Endothelial cell of umbilical vein (primary cell): ENCODE data around the gene MAML2. TPM values are rescaled to one million over a fixed set of nuclear protein-coding genes. Genes with fewer than 3 reads are reported as not detected.

Source experiments
- BruUV-seq: library from RNA; stranded (reverse); fragments of 400-500 nt; replicated peaks from 2 replicates; lab custom pipeline; 2021; lab: Mats Ljungman, UMichigan
- CTCF ChIA-PET: fragments of 300-600, 350-600 bp; sonication (Branson Sonifier 250); formaldehyde crosslinking; loops from one replicate; lab custom pipeline; 2021; ENCODE audit warnings: antibody characterized with exemption, inconsistent platforms; lab: Charles Lee
- POLR2A ChIA-PET: fragments of 300-600, 350-600 bp; sonication (Branson Sonifier 250); formaldehyde crosslinking; loops from one replicate; lab custom pipeline; 2021; ENCODE audit warnings: antibody characterized with exemption, inconsistent platforms; lab: Charles Lee
- DNase-seq: peaks from one replicate; pipeline ENCODE4 v3.0.0-alpha.2; 2011; ENCODE audit warnings: low read depth, low spot score
- FAIRE-seq: peaks from 2 replicates; lab custom pipeline; 2011; peaks lifted over from hg19 to GRCh38; lab: Jason Lieb, UNC
- H2AFZ ChIP-seq: 2 replicates; pipeline ENCODE4 v1.6.0; 2012; ENCODE audit warnings: low read depth, low read length, control low read depth, inconsistent platforms
- H3K27ac ChIP-seq: 2 replicates; pipeline ENCODE4 v1.5.1; 2011; ENCODE audit warnings: low read depth, mild to moderate bottlenecking, control low read depth, low read length, moderate library complexity; ENCODE audit not compliant: insufficient read depth
- H3K27me3 ChIP-seq, 2 experiments: 2 replicates each; pipeline versions ENCODE4 v1.6.0 to v1.6.1; 2011; ENCODE audit warnings: low read length in 2 of 2, mixed read lengths in 1 of 2; ENCODE audit not compliant: control insufficient read depth in 2 of 2, insufficient read depth in 2 of 2
- H3K36me3 ChIP-seq, 2 experiments: 2 replicates in 1 of 2; 3 replicates in 1 of 2; pipeline ENCODE4 v1.5.1; 2011; ENCODE audit warnings: low read length in 2 of 2, mild to moderate bottlenecking in 1 of 2, moderate library complexity in 1 of 2; ENCODE audit not compliant: control insufficient read depth in 2 of 2, insufficient read depth in 2 of 2; ENCODE audit errors: extremely low read depth in 1 of 2
- H3K4me1 ChIP-seq: 3 replicates; pipeline ENCODE4 v1.5.1; 2011; ENCODE audit warnings: mild to moderate bottlenecking, low read length; ENCODE audit not compliant: control insufficient read depth, insufficient read depth; ENCODE audit errors: extremely low read depth
- H3K4me2 ChIP-seq: 2 replicates; pipeline ENCODE4 v1.6.1; 2011; ENCODE audit warnings: low read length, control low read depth, mixed read lengths; ENCODE audit not compliant: insufficient read depth
- H3K4me3 ChIP-seq, 3 experiments: fragments of 200-600 bp in 1 of 3; sonication (generic), shearing (Covaris generic) in 1 of 3; replicated peaks in 1 of 3; 2 replicates each; pipeline ENCODE4 v1.5.1; 2011 to 2016; ENCODE audit warnings: control low read depth in 3 of 3, low read length in 3 of 3, mild to moderate bottlenecking in 2 of 3, inconsistent platforms in 1 of 3, low read depth in 1 of 3, moderate library complexity in 1 of 3; ENCODE audit not compliant: insufficient read depth in 1 of 3
- H3K79me2 ChIP-seq: 2 replicates; pipeline ENCODE4 v1.6.0; 2012; ENCODE audit warnings: low read length, inconsistent platforms; ENCODE audit not compliant: control insufficient read depth, insufficient read depth
- H3K9ac ChIP-seq: replicated peaks from 2 replicates; pipeline ENCODE3; 2011; ENCODE audit warnings: low read length, control low read depth; ENCODE audit not compliant: insufficient read depth; ENCODE audit errors: extremely low read depth
- H3K9me1 ChIP-seq: replicated peaks from 3 replicates; pipeline ENCODE4 v1.6.0; 2011; ENCODE audit warnings: mild to moderate bottlenecking, low read length; ENCODE audit not compliant: control insufficient read depth, insufficient read depth; ENCODE audit errors: extremely low read depth
- H3K9me3 ChIP-seq: replicated peaks from 2 replicates; pipeline ENCODE4 v1.5.1; 2012; ENCODE audit warnings: low read length, inconsistent platforms; ENCODE audit not compliant: control insufficient read depth, insufficient read depth
- H4K20me1 ChIP-seq: replicated peaks from 2 replicates; pipeline ENCODE3; 2011; ENCODE audit warnings: mild to moderate bottlenecking, low read length; ENCODE audit not compliant: control insufficient read depth, insufficient read depth; ENCODE audit errors: extremely low read depth
- CTCF ChIP-seq, 2 donors: IDR thresholded peaks; 1 replicate in 1 of 2; 2 replicates in 1 of 2; pipeline ENCODE4 v1.5.1; 2011; ENCODE audit warnings: low read length in 2 of 2, mild to moderate bottlenecking in 2 of 2, moderate library complexity in 2 of 2, control low read depth in 1 of 2, inconsistent platforms in 1 of 2, low read depth in 1 of 2; ENCODE audit not compliant: insufficient read depth in 1 of 2; ENCODE audit errors: extremely low read depth in 1 of 2
- EZH2 ChIP-seq: IDR thresholded peaks from 2 replicates; pipeline ENCODE4 v1.6.1; 2012; ENCODE audit warnings: borderline replicate concordance, low read depth, mild to moderate bottlenecking, moderate library complexity, low read length, inconsistent platforms; ENCODE audit not compliant: severe bottlenecking
- FOS ChIP-seq: IDR thresholded peaks from 2 replicates; pipeline ENCODE4 v1.6.1; 2011; ENCODE audit warnings: mild to moderate bottlenecking, low read length, moderate library complexity, borderline replicate concordance; ENCODE audit not compliant: insufficient read depth
- GATA2 ChIP-seq: IDR thresholded peaks from 2 replicates; pipeline ENCODE4 v1.7.0; 2011; ENCODE audit warnings: low read depth, mild to moderate bottlenecking, moderate library complexity, mixed read lengths, low read length; ENCODE audit not compliant: insufficient read length, insufficient read depth
- JUN ChIP-seq: IDR thresholded peaks from 2 replicates; pipeline ENCODE4 v1.6.1; 2011; ENCODE audit warnings: borderline replicate concordance, low read depth; ENCODE audit not compliant: insufficient read length, insufficient read depth
- MYC ChIP-seq: IDR thresholded peaks from one replicate; pipeline ENCODE4 v1.6.1; 2011; ENCODE audit warnings: mild to moderate bottlenecking, low read depth, low read length
- POLR2A ChIP-seq: IDR thresholded peaks from 2 replicates; pipeline ENCODE4 v1.6.1; 2012; ENCODE audit warnings: low read depth, mild to moderate bottlenecking, control low read depth, low read length
- POLR2AphosphoS5 ChIP-seq: IDR thresholded peaks from 2 replicates; pipeline ENCODE4 v1.6.1; 2012; ENCODE audit warnings: low read depth, mild to moderate bottlenecking, control low read depth, low read length, moderate library complexity; ENCODE audit not compliant: insufficient read depth
- dilution Hi-C: fragments of 300-500 bp; cut with MboI; formaldehyde crosslinking; loops from one replicate; pipeline ENCODE4 v1.15.0; 2019; ENCODE audit warnings: low sequenced_read_pairs; ENCODE audit not compliant: extremely low pct_ligation_motif_present
- intact Hi-C: fragments of 100-400 bp; cut with micrococcal nuclease; formaldehyde crosslinking; loops from one replicate; pipeline ENCODE4 v1.10.0; 2022
- polyA plus RNA-seq, 4 experiments: library from polyadenylated mRNA; depleted of rRNA in 3 of 4; stranded (reverse) in 3 of 4; unstranded in 1 of 4; fragments of >200 nt; gene quantifications; 2 replicates each; pipeline versions ENCODE4 v1.2.1 to v1.2.3, GENCODE V29; 2011 to 2012; ENCODE audit warnings: missing spikeins in 1 of 4
- total RNA-seq: library from RNA; stranded (reverse); gene quantifications from 2 replicates; pipeline ENCODE4 v1.2.3, GENCODE V29; 2021
- TF ChIP-seq, protein P1 (sequence below): IDR thresholded peaks from 2 replicates; pipeline ENCODE4 v1.6.1; 2011; ENCODE audit not compliant: insufficient read depth, insufficient read length

MAML2 gene
- total and polyA plus RNA-seq, 2 donors (not counting 3 experiments of a cell fraction or from before 2014, with no cell fraction given): 12.4 to 16.8 TPM

- FAIRE-seq (no peak), DNase-seq (no peak)
- TF ChIP-seq JUN (no peak), GATA2 (no peak), FOS (no peak), CTCF (IDR thresholded peaks at IDR 0.05; ENCODE audit: extremely low read depth in 1 of 2, insufficient read depth in 1 of 2, low read depth in 1 of 2, low read length in 2 of 2) (no peak), POLR2AphosphoS5 (no peak), POLR2A (no peak), EZH2 (no peak), MYC (no peak)
- TF ChIP-seq, protein P1, sequence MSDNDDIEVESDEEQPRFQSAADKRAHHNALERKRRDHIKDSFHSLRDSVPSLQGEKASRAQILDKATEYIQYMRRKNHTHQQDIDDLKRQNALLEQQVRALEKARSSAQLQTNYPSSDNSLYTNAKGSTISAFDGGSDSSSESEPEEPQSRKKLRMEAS: no peak
- no peak overlapping the region for H3K27ac ChIP-seq
- no peak overlapping the region for H3K9ac ChIP-seq
- no peaks in the 10 kb centered on the region for H3K27me3 ChIP-seq
- CTCF ChIA-PET: interaction anchor here (0.7 to 1.1 kb wide), 2 partner anchors 48 to 192 kb away, joined by 3 read pairs; partner anchors contain the start of gene MAML2
- no peaks in the 10 kb centered on the region for H3K36me3 ChIP-seq
- dilution Hi-C loops: no loop called here
- no peaks in the 10 kb centered on the region for H3K79me2 ChIP-seq
- H3K9me1 ChIP-seq: no peaks in the 10 kb centered on the region
- H2AFZ ChIP-seq: no peak overlapping the region
- intact Hi-C loops: no loop called here
- no peak overlapping the region for H3K4me2 ChIP-seq
- H3K4me3 ChIP-seq: no peak overlapping the region
- BruUV-seq: no TSS peak
- H3K4me1 ChIP-seq: peaks cover 36% of the 10 kb centered on the region
- POLR2A ChIA-PET: no interaction called here
- no peaks in the 10 kb centered on the region for H4K20me1 ChIP-seq
- no peaks in the 10 kb centered on the region for H3K9me3 ChIP-seq
These were observed 191.5 kb downstream of the MAML2 start for GRCh38 chr11:96151501-96151900.
